Measurements from ENCODE around the gene MKX.

Gene MKX

GRCh38 chr10:27695088-27695487 is 50.5 kb downstream of the MKX start:
- TF ChIP-seq, protein P1, sequence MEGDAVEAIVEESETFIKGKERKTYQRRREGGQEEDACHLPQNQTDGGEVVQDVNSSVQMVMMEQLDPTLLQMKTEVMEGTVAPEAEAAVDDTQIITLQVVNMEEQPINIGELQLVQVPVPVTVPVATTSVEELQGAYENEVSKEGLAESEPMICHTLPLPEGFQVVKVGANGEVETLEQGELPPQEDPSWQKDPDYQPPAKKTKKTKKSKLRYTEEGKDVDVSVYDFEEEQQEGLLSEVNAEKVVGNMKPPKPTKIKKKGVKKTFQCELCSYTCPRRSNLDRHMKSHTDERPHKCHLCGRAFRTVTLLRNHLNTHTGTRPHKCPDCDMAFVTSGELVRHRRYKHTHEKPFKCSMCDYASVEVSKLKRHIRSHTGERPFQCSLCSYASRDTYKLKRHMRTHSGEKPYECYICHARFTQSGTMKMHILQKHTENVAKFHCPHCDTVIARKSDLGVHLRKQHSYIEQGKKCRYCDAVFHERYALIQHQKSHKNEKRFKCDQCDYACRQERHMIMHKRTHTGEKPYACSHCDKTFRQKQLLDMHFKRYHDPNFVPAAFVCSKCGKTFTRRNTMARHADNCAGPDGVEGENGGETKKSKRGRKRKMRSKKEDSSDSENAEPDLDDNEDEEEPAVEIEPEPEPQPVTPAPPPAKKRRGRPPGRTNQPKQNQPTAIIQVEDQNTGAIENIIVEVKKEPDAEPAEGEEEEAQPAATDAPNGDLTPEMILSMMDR (IDR thresholded peaks at IDR 0.05; ENCODE audit: low read depth, low read length, missing control alignments) = no peak
- no peak overlapping the region for H3K4me3 ChIP-seq (ENCODE audit: low read depth, low read length)
- DNase-seq (ENCODE audit: low read depth) = no peak

- DNase-seq (ENCODE audit: low read depth) = no peak
- TF ChIP-seq, protein P1 (IDR thresholded peaks at IDR 0.05; ENCODE audit: low read depth, low read length, missing control alignments) = no peak
Observed at GRCh38 chr10:27692663-27693062, 53.0 kb downstream of the MKX start.

DNA sequence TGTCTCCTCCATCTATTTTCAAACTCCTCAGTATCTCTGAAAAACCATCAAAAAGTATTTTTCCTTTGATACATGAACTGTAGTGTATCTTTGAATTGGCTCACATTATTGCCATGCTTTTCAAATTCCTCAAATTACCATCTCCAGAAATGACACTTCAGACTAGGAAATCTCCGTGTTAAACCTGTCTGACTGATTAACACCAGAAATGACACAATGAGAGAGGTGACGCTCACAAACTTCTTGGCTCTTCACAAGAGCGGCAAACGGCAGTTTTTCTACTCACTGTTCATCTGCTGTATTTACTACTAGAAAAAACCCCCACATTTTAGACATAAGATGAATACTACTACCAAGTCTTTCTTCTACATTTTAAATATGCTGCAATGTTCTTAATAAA is 56.6 kb downstream of the MKX start:
- TF ChIP-seq, protein P1 (IDR thresholded peaks at IDR 0.05; ENCODE audit: low read depth, low read length, missing control alignments) = no peak
- H3K4me3 ChIP-seq (ENCODE audit: low read depth, low read length) = no peak overlapping the region
- DNase-seq (ENCODE audit: low read depth) = no peak

More at GRCh38 chr10:27692663-27693062, 53.0 kb downstream of the MKX start:
- no peak overlapping the region for H3K4me3 ChIP-seq (ENCODE audit: low read depth, low read length)

GRCh38 chr10:27688276-27688675 is 57.3 kb downstream of the MKX start:
- DNase-seq (ENCODE audit: low read depth) = no peak
- H3K4me3 ChIP-seq (ENCODE audit: low read depth, low read length) = no peak overlapping the region
- TF ChIP-seq, protein P1 (IDR thresholded peaks at IDR 0.05; ENCODE audit: low read depth, low read length, missing control alignments) = no peak

DNA sequence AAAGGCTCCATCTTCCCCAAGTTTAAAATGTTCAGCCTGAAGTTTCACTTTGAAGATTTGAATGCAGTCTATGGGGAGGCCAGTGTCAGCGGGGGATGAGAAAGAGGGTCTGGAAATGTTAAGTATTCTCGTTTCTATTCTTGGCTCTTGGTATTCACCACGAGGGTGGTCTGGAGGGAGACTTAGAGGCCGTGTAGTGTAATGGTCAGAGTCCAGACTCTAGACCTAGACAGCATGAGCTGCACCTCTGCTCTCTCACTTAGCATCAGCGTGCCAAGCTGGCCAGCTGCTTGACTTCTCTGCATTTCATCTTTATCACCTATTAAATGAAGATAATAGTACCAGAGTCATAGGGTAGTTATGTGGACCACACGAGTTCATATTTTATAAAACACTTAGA is 57.9 kb downstream of the MKX start:
- TF ChIP-seq, protein P1 (IDR thresholded peaks at IDR 0.05; ENCODE audit: low read depth, low read length, missing control alignments) = no peak
- DNase-seq (ENCODE audit: low read depth) = no peak
- no peak overlapping the region for H3K4me3 ChIP-seq (ENCODE audit: low read depth, low read length)

- TF ChIP-seq, protein P1 (IDR thresholded peaks at IDR 0.05; ENCODE audit: low read depth, low read length, missing control alignments) = no peak
- no peak for DNase-seq (ENCODE audit: low read depth)
Observed at GRCh38 chr10:27687326-27687725, 58.3 kb downstream of the MKX start.

DNA sequence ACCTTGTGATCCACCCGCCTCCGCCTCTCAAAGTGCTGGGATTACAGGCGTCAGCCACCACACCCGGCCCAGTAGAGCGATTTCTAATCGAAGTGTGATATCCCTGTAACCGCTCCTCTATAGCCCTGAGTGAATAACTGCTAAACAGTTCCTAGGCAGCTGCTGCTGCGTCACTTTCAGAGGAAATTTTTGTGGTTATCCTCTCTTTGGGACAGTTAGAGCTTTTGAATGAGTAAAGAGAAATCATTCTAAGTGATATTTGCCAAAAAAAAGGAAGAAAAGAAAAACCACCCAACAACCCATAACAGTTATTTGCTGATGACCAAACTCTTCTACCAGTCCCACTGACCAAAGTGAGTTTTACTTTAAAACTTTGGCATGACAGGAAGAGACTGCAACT is 59.9 kb downstream of the MKX start:
- no peak overlapping the region for H3K4me3 ChIP-seq (ENCODE audit: low read depth, low read length)
- TF ChIP-seq, protein P1 (IDR thresholded peaks at IDR 0.05; ENCODE audit: low read depth, low read length, missing control alignments) = no peak
- no peak for DNase-seq (ENCODE audit: low read depth)

More at GRCh38 chr10:27687326-27687725, 58.3 kb downstream of the MKX start:
- H3K4me3 ChIP-seq (ENCODE audit: low read depth, low read length) = no peak overlapping the region

Measured in GM12864 (cell line).